Measurements from ENCODE around the gene SUSD3.

The SUSD3 gene

DNA sequence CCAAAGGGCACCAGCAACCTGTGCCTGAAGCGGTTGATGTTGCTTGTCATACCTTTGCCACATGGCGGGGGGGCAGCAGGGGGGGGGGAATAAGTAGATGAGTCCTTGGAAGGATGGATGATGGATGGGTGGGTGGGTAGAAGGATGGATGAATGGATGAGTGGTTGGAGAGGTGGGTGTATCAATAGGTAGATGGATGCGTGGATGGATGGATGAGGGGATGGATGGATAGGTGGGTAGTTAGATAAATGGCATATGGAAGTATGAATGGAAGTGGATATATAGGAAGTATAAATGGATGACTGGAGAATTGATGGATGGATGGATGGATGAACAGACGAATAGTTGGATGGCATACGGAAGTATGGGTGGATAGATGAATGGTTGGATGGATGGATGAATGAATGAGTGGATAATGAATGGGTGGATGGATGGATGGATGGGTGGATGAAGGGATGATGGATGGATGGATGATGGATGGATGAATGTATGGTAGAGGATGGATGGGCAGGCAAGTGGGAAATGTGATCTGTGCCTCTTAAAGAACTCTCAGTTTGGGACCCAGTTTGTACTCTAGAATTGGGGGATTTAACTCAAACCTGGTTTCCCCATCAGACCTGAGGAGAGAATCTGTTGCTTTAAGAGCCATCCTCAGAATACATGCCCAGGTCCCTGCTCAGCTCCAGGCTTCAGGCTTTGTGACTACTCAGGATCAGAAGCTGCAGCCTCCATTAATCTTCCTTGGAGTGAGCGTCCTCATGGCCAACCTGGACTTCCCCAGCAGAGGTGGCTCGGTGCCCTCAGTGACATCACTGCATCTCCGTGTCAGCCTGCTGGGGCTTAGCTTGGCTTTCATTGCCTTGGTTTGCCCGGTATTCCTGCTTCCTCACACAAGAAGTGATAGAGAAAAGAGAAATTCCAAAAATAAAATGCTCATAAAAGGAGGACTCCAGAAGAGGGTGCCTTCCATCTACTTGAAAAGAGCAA is 27.6 kb upstream of the SUSD3 start:
- DNase-seq (ENCODE audit: low read depth), result no peak

DNA sequence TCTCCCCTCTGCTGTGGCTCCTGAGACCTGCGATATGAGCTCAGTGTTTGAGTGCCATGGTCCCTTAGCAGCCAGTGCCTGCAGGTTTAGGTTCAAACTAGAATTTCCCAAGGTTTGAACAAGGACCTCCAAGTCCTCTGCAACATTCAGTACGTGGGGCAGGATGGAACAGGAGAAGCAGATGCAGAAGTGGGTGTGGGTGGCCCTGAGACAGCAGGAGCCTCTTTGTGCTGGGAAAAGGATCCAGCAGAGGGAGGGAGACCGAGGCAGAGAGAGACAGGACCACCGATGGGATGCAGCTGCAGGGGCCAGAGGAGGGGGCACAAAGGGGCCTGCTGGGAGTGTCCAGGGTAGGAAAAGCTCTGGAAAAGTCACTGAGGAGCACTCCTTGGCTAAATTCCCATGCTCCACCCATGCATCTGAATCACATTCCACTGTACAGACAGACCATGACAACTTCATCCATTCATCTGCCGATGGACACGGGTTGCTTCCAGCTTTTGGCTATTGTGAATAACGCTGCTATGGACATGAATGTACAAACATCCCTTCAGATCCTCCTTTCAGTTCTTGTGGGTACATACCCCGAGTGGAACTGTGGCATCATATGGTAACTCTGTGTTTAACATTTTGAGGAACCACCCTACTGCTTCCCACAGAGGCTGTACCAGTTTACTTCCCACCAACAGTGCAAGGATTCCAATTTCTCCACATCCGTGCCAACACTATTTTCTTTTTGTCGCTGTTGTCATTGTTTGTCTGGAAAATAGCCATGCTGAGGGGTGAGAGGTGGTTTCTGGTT is 26.7 kb upstream of the SUSD3 start:
- DNase-seq (ENCODE audit: low read depth), result no peak

DNA sequence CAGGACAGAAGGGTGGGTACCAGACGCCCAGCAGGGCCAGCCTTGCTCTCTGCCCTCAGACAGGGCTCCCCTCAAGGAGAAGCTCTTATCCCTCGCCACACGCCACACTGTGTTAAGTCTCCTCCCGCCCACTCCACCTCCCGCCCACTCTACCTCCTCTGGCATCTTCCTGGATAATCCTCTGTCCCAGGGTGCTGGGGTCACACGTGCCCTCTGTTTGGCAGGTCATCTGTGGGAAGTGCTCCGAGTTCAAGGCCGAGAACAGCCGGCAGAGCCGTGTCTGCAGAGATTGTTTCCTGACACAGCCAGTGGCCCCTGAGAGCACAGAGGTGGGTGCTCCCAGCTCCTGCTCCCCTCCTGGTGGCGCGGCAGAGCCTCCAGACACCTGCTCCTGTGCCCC is 26.0 kb upstream of the SUSD3 start:
- DNase-seq (ENCODE audit: low read depth), result no peak

DNA sequence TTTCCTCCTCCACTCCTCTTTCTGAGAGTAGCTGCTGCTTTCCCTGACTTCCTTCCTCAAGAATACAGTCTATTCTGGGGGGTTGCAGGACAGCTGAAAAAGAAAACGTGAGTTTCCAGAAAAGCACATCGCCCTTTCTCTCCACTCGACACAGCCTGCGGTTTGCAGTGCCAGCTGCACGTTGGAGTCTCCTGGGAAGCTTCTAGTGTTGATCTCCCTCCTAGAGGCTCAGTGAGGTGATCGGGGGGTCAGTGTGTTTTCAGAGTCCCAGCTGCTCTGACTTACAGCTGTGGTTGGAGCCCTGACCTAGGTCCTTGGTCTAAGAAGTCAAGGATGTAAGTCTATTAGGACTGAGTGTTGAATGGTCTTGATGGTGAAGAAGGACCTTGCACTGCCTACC is 25.0 kb upstream of the SUSD3 start:
- DNase-seq (ENCODE audit: low read depth), result no peak

DNA sequence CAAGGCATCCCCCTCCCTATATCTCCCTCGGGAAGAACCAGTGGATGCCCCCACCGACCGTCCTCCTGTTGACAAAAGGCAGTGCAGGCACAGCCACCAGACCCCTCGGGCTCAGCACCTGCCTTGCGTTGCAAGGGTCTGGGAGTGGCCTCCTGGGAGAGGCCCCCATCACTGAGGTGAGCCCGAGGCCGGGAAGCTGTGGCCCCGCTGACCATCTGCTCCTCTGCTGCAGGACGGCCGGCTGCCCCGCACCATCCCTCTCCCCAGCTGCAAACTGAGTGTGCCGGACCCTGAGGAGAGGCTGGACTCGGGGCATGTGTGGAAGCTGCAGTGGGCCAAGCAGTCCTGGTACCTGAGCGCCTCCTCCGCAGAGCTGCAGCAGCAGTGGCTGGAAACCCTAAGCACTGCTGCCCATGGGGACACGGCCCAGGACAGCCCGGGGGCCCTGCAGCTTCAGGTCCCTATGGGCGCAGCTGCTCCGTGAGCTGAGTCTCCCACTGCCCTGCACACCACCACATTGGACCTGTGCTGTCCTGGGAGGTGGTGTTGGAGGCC is 23.3 kb upstream of the SUSD3 start:
- no peak for DNase-seq (ENCODE audit: low read depth)

DNA sequence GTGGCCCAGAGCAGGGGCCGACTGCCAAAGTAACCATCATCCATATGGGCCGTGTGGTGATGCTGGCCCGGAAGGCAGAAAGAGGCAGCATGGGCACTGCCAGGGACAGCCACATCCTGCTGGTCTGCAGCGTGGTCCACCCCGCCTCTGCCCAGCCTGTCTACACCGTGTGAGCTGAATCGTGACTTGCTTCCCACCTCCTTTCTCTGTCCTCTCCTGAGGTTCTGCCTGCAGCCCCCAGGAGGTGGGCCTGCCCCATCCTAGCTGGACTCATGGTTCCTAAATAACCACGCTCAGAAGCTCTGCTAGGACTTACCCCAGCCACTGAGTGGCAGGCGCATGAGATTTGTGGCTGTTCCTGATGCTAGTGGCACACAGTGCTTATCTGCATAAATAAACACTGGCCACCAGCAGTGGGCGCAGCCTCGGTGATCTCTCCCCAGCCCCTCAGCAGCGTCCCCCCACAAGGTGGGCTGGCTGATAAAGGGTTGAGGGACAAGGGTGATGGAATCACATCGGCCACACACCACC is 22.6 kb upstream of the SUSD3 start:
- DNase-seq (ENCODE audit: low read depth), result no peak

DNA sequence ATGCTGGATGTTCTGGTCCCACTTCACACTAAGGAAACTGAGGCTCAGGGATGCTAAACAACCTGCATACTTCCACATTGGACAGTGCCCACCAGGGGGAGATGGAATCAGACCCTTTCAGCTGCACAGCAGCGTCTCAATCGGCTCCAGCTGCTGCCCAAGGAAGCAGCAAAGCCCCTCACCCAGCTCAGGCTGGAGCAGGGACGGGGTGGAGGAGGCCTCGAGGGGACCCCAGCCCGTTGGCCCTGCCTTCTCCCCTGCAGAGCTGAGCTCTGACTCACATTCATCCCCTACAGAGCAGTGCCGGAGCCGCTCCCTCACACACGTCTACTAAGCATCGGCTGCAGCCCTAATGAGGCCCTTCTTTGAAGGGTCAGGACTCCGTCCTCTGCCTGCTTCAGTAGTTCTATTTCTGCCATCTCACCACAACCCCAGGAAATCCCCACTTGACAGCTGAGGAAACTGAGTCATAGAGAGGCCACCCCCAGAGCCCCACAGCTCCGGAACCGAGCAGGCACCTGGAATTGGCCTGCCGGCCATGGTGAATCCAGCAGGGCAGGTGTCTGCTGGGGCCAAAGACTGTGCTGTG is 21.5 kb upstream of the SUSD3 start:
- no peak for DNase-seq (ENCODE audit: low read depth)

DNA sequence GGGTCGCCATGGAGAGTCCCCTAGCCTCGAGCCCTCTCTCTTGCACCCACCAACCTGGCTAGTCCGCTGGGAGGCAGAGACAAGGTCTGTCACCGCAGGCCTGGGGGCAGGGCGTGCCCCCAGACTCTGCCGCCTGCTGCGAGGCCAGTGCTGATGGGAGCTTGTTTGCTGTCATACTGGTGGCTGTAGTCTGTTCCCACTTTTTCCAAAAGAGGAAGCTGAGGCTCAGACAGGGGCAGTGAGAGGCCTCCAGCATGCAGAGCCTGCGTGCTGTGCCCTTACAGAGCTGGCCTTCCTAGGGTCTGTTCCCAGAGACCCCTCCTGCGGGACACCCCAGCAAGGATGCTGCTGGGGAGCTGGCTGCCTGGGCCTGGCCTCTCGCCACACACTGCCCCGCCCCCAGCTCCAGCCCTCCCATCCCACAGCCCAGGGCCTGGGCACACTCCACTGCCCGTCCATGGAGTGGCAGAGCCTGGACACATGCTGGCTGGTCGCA is 21.0 kb upstream of the SUSD3 start:
- DNase-seq (ENCODE audit: low read depth), result no peak

DNA sequence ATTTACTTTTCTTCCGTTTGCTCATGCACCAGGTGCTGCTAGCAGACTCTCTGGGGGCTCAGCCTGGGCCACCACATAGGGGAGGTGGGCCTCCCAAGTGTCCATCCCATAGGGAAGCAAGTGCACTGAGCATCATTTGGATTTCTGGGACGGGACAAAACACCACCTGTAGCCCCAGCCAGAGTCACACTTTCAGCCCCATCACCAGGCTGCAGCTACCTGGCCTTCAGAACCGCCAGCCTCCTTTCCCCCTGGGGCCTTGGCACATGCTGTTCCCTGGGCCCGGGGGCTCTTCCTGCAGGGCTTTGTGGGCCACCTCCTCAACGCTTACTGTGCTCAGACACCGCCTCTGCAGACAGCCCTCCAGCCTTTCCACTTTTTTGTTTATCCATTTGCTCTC is 19.6 kb upstream of the SUSD3 start:
- DNase-seq (ENCODE audit: low read depth), result no peak

DNA sequence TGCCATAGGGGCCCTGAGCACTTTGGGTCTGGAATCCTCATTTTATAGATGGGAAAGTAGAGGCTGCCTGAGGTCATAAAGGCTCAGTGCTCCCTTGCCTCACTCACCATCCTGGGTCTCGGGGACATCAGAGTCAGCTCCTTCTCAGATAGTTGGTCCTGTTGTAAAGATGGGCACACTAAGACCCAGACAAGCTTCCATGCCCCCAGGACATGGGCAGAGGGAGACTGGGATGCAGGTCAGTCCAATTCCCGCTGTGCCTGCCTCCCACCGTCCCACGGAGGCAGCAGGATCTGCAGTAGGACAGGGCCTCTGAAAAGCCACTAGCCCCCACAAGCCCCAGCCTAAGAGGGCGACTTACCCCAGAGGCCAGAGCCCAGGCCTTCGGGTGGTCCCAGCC is 19.0 kb upstream of the SUSD3 start:
- DNase-seq (ENCODE audit: low read depth), result no peak

DNA sequence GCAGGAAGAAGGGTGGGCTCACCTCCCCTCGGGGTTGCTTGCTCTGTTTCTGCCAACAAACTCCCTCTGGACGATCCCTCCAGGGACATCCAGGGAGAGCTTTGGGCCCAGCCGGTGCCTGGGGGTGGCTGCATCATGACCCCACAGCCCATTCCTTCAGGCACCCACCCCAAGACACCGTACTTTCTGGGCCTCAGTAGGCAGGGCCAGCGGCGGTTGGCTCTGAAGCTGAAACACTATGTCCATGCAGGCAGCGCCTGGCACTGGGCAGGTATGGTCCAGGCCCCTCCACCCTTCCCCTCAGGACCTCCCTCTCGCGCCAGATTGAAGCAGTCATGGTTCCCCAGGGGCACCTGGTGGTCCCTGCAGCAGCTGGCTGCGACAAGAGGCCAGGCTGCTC is 18.5 kb upstream of the SUSD3 start:
- no peak for DNase-seq (ENCODE audit: low read depth)

DNA sequence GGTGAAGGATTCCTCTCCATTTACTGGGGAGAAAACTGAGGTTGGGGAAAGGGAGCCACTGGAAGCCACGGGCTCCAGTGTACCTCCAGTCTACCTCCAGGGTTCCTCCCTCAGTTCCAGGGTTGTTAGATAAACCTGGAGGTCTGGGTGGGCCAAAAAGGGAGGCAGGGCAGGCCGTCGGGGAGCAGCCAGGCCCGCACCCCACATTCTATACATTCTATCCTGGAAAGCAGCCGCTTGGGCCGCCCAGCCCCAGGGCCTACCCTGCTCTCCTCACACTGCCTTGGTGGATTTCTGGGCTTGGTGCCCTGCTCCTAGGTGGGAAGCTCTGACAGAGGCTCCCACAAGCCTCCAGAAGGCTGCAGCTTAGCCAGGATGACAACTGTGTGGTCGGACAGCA is 18.1 kb upstream of the SUSD3 start:
- no peak for DNase-seq (ENCODE audit: low read depth)

DNA sequence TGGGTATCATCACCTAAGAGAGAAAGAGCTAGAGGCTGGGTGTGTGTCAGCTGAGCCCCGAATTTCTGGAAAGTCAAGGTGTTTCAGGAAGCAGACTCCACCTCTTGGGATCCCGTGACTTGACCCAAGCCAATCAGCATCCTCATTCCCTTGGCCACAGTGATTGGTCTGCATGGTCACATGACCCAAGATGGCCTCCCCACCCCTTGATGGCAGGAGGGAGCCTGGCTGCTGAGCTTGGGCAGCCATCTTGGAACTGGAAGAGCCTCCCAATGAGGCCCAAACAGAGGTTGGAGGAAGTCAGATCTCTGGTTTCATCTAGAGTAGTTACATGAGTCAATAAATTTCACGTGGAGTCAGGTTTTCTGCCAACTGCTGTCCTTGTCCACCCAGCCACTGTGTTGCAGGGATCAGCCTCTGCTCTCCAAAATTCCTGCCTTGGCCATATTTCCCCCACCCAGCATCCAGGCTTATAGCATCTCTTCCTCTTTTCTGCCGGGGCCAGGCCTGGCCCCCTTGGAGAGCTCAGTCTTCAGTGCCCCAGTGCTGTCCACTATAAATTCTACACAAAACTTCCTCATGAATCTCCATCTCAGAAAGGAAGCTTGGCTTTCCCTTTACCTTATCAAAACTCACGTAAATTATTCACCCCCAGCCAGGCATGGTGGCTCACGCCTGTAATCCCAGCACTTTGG is 17.2 kb upstream of the SUSD3 start:
- DNase-seq (ENCODE audit: low read depth), result no peak

DNA sequence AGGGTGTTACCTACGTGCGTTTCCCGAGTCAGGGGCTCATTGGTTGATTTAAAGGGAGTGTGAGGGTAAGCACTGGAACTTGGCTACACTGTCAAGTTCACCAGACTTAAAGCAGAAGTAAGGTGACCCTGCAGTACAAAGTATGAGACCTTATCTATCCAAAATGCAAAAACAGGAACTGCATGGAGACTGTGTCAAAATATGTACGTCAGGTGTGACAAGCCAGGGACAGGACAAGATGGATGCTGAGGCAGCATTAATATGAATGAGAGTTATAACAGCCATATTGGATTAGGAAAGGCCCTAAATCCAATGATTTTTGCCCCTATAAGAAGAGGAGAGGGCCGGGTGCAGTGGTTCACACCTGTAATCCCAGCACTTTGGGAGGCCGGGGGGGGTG is 15.4 kb upstream of the SUSD3 start:
- DNase-seq (ENCODE audit: low read depth), result no peak

DNA sequence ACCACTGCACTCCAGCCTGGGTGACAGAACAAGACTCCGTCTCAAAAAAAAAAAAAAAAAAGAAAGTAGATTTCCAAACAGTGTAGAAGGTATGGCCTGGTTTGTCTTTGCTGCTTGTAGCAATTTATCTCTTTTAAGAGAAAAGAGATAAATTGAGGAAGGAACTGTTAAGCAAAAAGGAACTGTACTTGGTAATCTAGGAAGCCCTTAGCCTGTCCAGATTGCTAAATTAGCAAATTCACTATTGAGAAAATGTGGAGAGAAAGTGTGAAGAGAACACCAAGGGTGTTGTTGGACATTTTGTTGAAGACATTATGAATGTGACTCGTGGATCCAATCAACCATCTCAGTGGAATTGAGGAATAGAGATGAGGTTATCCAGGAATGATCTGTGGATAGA is 13.0 kb upstream of the SUSD3 start:
- DNase-seq (ENCODE audit: low read depth), result no peak

DNA sequence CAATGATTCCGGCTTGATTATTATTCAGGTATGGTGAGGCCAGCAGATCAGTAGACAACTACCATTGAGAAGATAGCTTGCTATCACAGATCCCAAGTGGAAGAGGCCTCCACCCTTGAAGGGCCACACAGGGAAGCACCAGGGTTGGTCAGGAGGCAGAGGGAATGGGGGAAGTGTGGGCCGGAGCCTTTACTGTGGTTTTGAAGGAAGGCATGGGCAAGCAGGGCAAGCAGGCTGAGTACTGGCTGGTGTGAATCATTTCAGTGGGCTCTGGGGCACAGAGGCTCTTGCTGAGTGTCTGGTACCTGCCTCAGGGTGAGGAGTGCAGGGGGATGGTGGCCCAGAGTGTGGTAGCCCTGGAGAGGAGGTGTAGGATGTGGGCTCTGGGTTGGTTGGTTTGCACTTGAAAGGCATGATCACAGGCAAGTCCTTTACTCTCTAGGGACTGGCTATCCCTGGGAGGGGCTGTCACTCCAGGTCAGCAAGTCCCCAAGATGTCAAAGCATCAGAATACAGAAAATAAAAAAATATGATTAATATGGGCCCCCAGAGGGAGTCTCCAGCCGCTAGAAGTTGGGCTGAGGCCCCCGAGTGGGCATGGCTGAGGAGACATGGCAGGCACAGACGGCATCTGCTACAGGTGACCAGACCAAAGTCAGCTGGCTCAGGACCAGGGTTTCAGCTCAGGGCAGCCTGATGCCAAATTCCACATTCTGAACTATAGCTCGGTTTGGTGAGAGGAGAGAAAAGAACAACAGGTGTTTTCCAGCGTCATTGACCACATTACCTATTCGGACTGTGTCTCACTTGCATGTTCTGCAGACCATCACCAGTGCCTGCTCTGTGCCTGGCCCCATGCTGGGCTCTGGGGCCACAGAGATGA is 9.7 kb upstream of the SUSD3 start:
- DNase-seq (ENCODE audit: low read depth), result no peak

DNA sequence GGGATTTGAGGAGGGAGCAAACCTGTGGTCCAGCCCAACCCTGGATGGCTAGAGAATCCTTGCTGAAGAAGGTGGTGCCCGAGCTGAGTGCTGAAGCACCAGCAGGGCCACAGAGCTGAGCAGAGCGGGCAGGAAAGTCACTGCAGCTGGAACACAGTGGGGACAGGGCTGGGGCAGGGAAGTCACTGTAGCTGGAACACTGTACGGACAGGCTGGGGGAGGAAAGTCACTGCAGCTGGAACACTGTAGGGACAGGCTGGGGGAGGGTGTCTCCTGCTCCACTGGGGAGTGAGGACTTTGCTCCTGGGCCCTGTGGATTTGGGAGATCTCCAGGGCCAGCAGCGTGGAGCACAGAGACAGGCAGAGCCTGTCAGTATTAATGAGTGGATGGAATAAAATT is 9.0 kb upstream of the SUSD3 start:
- no peak for DNase-seq (ENCODE audit: low read depth)

DNA sequence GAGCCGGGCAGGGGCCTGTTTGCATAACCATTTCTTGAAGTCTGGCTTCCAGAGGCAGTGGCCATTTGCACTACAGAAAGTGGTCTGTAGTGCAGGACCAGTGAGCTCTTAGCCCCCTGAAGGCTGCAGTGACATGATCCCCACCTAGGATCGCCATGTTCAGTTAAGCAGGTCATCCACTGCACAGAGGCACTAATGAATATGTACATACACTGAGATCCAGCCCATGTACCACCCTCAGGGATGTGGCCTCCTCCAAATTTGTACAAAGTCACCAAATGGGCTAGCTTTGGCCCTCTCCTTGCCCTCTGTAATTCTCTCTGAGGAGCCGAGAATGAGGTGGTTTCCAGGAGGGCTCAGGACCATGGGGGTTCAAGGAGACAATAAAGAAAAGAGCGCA is 8.3 kb upstream of the SUSD3 start:
- no peak for DNase-seq (ENCODE audit: low read depth)

DNA sequence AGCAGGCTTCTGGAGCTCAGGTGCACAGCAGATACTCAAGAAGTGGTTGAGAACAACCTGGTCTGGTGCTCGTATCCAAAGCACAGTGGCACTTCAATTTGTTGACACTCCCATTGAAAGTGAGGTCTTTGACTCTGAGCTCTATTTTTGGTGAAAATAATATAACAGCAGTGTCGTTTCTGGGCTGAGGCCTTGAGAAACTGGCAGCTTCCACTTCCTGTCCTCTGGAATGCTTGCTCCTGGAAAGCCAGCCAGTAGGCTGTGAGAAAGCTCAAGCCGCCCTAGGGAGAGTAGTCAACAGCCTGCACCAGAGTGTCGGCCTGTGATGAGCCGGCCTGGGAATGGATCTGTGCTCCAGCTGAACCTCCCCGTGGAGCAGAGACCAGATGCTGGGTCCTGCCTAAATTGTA is 6.8 kb upstream of the SUSD3 start:
- no peak for DNase-seq (ENCODE audit: low read depth)

DNA sequence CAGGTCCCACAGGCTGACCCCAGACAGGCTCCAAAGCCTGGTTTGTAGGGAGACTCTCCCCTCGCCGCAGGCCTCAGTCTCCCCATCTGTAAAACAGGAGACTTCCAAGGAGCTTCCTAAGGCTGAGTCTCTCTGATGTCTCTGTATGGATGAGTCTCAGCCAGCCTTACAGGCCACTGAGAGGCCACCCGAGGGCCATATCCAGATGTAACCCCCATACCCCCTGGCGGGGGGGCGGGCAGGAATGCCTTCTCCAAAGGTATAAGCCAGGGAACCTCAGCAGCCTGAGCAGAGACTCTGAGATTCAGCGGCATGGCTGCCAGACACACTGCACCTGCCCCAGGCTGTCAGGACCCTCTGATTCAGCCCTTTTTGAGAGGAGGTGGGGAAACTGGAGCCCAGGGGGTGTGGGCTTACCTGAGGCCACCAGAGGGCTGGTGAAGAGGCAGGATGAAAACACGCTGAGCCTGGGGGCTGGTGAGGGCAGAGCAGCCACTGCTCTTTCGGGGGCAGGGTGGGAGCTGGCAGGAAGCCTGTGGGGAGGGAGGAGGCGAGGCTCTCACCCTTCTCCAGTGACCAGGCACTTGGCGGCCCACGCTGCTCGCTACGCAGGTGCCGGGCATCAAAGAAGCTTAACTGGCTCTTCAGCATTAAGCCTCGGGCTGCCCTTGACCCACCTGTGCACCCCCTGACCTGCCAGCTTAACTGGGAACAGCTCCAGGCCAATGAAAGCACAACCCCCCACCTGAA is 5.5 kb upstream of the SUSD3 start:
- no peak for DNase-seq (ENCODE audit: low read depth)
